GM18498 (cell line): ENCODE data around the gene RANBP3L.
"Not testable (repeated sequence)": the region's sequence is repeated elsewhere in the genome, so short reads cannot be mapped to it uniquely, and the experiment has no call there.

Source experiments
- ATAC-seq: cut with Tn5 transposase; IDR thresholded peaks from one replicate; pipeline ENCODE4 v1.9.1; 2021; ENCODE audit warnings: mild to moderate bottlenecking, moderate library complexity; ENCODE audit not compliant: unreplicated experiment

RANBP3L gene

GRCh38 chr5:36209664-36210063, 92.0 kb downstream of the RANBP3L start:
- no peak for ATAC-seq

GRCh38 chr5:36208786-36209185, 92.9 kb downstream of the RANBP3L start:
- ATAC-seq, result no peak

GRCh38 chr5:36206913-36207312, 94.8 kb downstream of the RANBP3L start:
- no peak for ATAC-seq

GRCh38 chr5:36205329-36205728, 96.4 kb downstream of the RANBP3L start:
- no peak for ATAC-seq

GRCh38 chr5:36202521-36202961, 99.2 kb downstream of the RANBP3L start:
- ATAC-seq, result no peak

GRCh38 chr5:36200513-36200912, 101.2 kb downstream of the RANBP3L start:
- ATAC-seq, result no peak

- ATAC-seq, result no peak
Observed at GRCh38 chr5:36199620-36200019, 102.1 kb downstream of the RANBP3L start.

- not testable (repeated sequence) for ATAC-seq
Observed at GRCh38 chr5:36198783-36199182, 102.9 kb downstream of the RANBP3L start.
